Activated CD4-positive, alpha-beta T cell treated with anti-CD3 and anti-CD28 coated beads, Interleukin-2, amount 50 U/mL, for 16 hours (primary cell): ENCODE measurements around the gene NR2F2.
"Not testable (repeated sequence)": the region's sequence is repeated elsewhere in the genome, so short reads cannot be mapped to it uniquely, and the experiment has no call there.

Experiments
- DNase-seq: peaks from one replicate; pipeline ENCODE4 v3.0.0-alpha.2; 2020

The NR2F2 gene

DNA sequence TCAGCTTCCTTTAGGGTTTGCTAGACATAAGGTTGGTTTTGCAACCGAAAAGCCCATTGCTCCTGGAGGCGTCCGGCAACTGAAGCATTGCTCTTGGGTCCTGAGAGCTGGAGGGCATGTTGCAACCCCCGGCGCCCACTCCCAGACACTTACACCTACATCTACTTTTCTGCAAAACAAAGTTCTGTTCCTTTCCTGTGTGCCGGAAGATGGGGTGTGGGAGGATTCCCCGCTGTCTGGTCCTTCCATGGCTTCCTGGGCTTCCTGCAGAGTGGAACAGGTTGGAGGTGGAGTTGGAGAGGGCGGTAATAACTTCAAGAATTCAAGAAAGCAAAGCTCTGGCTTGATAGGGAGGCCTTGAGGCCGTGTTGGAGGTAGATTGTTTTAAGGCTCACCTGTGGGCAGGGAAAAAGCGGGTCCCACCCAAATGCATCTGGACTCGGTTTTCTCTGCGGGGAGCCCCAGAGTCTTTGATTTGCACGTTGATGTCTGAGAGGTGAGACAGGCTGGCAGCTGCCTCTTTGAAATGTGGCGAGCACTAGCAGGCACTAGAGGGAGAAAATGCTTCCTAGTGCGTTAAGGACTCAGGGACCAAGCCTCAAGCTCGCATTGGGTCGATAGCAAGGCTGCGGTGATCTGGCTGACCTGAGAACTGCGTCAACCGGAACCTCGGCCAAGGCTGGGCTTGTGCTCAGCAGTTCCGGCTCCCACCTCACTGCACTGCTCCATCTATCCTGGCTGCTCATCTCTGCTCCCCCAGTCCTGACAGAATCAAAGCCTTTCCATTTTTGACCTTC lies 39.5 kb downstream of the NR2F2 start:
- no peak for DNase-seq

DNA sequence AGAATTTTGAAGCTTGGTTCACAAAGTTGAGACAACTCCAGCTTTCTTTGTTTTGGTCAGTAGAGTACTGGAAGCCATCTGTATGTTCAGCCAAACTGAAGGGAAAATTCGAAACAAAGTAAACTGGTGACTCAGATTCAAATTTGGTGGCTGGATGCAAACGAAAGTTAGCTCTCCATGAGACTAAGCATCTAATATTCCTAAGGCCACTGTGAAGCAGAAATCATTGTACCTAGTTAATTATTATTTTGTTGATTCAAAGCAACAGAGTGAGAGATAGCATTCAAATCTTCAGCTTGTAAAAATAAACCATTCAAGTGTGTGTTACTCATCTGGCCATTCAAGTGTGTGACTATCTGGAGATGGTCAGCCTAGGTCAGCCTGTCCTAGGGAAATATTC lies 42.1 kb downstream of the NR2F2 start:
- no peak for DNase-seq

DNA sequence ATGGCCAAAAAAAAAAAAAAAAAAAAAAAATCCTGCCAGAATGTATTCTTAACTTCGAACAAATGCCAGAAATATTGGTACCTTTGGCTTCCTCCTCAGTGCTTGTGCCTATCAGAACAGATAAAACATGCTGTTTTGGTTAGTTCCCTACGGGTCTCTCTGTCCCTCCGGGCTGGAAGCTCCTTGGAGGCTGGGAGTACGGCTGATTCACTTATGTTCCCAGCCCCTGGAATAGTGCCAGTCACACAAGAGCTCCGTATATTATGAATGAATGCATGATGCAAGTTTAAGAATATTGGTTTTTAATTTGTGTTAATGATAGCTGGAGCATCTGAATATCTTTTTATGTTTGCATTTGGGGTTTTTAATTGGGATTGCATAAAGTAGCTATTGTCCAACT lies 44.0 kb downstream of the NR2F2 start:
- no peak for DNase-seq

DNA sequence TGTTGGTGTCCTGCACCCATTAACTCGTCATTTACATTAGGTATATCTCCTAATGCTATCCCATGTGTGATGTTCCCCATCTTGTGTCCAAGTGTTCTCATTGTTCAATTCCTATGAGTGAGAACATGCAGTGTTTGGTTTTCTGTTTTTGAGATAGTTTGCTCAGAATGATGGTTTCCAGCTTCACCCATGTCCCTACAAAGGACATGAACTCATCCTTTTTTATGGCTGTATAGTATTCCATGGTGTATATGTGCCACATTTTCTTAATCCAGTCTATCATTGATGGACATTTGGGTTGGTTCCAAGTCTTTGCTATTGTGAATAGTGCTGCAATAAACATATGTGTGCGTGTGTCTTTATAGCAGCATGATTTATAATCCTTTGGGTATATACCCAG lies 49.1 kb downstream of the NR2F2 start:
- not testable (repeated sequence) for DNase-seq

DNA sequence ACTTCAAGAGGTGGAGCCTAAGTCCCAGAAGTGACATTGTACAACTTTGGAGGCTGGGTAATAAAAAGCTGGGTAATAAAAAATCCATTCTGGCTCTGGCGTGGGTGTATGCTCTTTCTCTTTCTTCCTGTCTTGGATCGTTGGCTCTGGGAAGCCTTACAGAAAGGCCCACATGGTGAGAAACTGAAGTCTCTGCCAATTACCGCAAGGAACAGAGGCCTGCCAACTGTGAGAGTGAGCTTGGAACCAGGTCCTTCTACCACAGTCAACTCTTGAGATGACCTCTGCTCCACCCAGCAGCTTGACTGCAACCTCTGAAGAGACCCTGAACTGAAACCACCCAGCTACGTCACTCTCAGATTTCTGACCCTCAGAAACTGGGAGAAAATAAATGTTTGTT lies 51.0 kb downstream of the NR2F2 start:
- no peak for DNase-seq

DNA sequence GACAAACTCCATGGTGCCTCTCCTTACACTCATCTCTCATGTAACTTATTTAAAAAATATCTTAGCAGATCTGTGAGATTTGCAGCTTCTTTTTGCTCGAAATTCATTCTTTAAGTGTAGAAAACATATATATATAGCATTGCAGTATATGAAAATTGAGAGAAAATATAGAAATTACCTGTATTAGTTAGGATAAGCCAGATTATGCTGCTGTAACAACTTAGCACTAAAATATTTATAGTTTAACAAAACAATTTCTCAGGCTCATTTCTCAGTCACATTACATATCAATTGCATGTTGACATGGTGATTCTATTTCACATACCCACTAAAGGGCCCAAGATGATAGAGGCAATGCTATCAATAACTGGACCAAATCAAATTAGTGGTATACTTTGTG lies 54.7 kb downstream of the NR2F2 start:
- DNase-seq: no peak

DNA sequence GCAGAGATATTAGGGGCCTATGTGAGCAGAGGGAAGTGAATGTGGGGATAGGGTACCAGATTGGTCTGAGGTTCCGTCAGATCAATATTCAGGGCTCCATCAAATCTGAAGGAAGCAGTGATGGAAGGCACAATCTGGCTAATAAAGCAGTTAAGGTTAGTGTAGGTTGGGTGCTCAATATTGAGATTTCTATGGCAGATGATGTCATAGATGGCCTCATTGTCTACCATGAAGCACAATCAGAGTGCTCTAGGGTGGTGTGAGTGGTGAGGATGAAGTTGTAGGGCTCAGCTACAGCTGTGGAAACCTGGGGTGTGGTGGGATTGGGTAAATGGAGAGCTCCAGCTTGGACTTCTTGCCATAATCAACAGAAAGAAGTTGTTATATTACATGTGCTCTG lies 58.2 kb downstream of the NR2F2 start:
- no peak for DNase-seq
